Esophagus squamous epithelium (tissue), 4 donors: ENCODE results near the gene SCRG1.

Experiments used
- POLR2A ChIP-seq, 4 donors: fragments of 450-650 bp; IDR thresholded peaks; one replicate each; pipeline ENCODE4 v1.6.1; 2017; ENCODE audit warnings: antibody characterized with exemption in 4 of 4, mild to moderate bottlenecking in 4 of 4, moderate library complexity in 3 of 4
- TF ChIP-seq, protein P1 (sequence below), 6 experiments: fragments of 450-650 bp in 4 of 6; fragments of 200-600 bp in 2 of 6; sonication (generic) in 2 of 6; IDR thresholded peaks; one replicate each; pipeline ENCODE4 v1.5.1; 2016 to 2019; ENCODE audit warnings: antibody characterized with exemption in 6 of 6, mild to moderate bottlenecking in 4 of 6, moderate library complexity in 4 of 6

DNA sequence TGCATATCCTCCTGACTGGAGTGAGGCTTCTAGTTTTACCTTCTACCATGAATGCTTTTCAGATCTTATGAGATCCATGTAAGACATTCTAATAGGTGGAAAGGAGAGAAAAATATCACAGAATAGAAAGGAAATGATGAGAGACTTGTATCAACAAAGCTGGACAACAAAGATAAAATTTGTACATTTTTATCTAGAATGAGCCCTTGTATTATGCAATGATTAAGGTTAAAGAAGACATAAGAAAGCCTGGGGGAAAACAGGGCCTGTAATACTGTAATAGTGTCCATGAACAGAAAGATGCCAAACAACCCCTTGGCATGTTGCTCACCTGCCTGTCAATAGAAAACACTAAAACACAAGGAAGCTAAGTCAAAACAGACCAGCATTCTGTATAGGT is 44.2 kb upstream of the SCRG1 start:
- no peak for TF ChIP-seq POLR2A (IDR thresholded peaks at IDR 0.05)
- TF ChIP-seq, protein P1, sequence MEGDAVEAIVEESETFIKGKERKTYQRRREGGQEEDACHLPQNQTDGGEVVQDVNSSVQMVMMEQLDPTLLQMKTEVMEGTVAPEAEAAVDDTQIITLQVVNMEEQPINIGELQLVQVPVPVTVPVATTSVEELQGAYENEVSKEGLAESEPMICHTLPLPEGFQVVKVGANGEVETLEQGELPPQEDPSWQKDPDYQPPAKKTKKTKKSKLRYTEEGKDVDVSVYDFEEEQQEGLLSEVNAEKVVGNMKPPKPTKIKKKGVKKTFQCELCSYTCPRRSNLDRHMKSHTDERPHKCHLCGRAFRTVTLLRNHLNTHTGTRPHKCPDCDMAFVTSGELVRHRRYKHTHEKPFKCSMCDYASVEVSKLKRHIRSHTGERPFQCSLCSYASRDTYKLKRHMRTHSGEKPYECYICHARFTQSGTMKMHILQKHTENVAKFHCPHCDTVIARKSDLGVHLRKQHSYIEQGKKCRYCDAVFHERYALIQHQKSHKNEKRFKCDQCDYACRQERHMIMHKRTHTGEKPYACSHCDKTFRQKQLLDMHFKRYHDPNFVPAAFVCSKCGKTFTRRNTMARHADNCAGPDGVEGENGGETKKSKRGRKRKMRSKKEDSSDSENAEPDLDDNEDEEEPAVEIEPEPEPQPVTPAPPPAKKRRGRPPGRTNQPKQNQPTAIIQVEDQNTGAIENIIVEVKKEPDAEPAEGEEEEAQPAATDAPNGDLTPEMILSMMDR (IDR thresholded peaks at IDR 0.05): no peak
